ENCODE results near the gene EXOC3.

EXOC3 gene

GRCh38 chr5:430214-430925 lies 12.6 kb upstream of the EXOC3 start:
- no peak for DNase-seq (ENCODE audit: low spot score)
- ChIA-PET CTCF (interaction anchor here (0.9 to 1.5 kb wide), 5 partner anchors 12 to 117 kb away, joined by 3 to 4 read pairs (median 3); partner anchors contain the start of gene AHRR), POLR2A (ENCODE audit: low non-redundant PET) (no interaction called here)
- TF ChIP-seq, protein P1, sequence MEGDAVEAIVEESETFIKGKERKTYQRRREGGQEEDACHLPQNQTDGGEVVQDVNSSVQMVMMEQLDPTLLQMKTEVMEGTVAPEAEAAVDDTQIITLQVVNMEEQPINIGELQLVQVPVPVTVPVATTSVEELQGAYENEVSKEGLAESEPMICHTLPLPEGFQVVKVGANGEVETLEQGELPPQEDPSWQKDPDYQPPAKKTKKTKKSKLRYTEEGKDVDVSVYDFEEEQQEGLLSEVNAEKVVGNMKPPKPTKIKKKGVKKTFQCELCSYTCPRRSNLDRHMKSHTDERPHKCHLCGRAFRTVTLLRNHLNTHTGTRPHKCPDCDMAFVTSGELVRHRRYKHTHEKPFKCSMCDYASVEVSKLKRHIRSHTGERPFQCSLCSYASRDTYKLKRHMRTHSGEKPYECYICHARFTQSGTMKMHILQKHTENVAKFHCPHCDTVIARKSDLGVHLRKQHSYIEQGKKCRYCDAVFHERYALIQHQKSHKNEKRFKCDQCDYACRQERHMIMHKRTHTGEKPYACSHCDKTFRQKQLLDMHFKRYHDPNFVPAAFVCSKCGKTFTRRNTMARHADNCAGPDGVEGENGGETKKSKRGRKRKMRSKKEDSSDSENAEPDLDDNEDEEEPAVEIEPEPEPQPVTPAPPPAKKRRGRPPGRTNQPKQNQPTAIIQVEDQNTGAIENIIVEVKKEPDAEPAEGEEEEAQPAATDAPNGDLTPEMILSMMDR (conservative IDR thresholded peaks at IDR 0.05; ENCODE audit: low read depth): no peak
- H3K27ac ChIP-seq: peak overlapping the region; percentile 83

DNA sequence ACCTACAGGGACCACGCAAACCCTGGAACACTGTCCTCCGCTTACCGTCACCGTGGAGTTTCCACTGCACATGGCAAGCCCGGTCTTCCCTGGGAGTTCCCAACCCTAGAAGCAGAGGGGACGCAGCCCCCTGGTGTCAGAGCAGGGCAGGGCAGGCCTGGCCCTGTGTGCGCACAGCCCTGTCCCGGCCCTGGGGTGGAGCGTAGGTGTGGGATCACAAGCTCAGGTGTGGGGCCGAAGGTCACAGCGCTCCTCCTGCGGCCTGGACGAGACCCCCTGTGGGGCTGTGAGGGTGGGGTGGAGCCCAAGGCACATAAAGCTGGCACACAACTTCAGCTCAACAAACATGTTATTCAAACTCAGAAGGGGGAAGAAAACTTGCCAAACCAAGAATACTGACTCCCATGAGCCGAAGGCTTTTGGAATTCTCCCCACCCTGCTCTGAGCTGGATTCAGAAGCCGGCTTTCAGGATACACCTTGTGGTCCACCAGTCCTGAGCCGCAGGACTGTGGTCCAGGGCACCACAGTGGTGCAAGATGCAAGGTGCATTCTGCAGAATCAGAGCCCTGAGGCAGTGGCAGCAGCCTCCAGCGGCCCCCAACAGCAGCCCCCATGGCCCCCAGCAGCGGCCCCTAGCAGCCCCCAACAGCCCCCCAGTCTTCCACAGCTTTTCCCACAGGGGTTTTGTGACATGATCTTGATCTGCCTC lies 11.8 kb upstream of the EXOC3 start:
- TF ChIP-seq, protein P1 (conservative IDR thresholded peaks at IDR 0.05; ENCODE audit: low read depth): peak; percentile 68
- POLR2A ChIA-PET (ENCODE audit: low non-redundant PET): no interaction called here
- CTCF ChIA-PET: interaction anchor here (0.5 to 1.5 kb wide), 8 partner anchors 11 to 400 kb away, joined by 3 to 5 read pairs (median 3); partner anchors contain the start of gene AHRR
- peak overlapping the region; percentile 83 for H3K27ac ChIP-seq
- peak; percentile 59 for DNase-seq (ENCODE audit: low spot score)

DNA sequence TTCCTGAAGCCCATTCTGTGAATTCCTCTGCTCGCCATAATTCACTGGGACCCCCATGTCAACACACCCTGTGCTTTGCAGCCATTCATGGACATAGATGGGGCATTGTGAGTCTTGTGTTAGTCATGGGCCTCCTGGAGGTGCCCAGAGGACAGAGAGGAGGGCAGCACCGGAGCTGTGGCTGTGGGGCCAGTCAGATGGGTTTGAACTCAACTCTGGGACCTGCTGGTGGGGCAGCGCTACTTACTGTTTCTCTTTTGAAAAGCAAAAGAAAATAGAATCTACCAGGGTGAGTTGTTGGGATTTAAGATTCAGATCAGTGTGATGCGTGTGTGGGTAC lies 11.3 kb upstream of the EXOC3 start:
- ChIA-PET POLR2A (ENCODE audit: low non-redundant PET) (no interaction called here), CTCF (interaction anchor here (0.5 to 1.5 kb wide), 8 partner anchors 10 to 401 kb away, joined by 3 to 5 read pairs (median 3); partner anchors contain the start of gene AHRR)

GRCh38 chr5:432201-432927 lies 10.6 kb upstream of the EXOC3 start:
- TF ChIP-seq, protein P1 (conservative IDR thresholded peaks at IDR 0.05; ENCODE audit: low read depth): no peak
- POLR2A ChIA-PET (ENCODE audit: low non-redundant PET): no interaction called here
- DNase-seq (ENCODE audit: low spot score): no peak
- CTCF ChIA-PET: interaction anchor here (1.1 to 1.5 kb wide), 2 partner anchors 18 to 115 kb away, joined by 3 to 4 read pairs; no protein-coding TSS in a partner anchor
- no peak overlapping the region for H3K27ac ChIP-seq

More for the DNA sequence above, 11.3 kb upstream of the EXOC3 start:
- TF ChIP-seq, protein P1 (conservative IDR thresholded peaks at IDR 0.05; ENCODE audit: low read depth): no peak
- H3K27ac ChIP-seq: peak overlapping the region; percentile 83
- no peak for DNase-seq (ENCODE audit: low spot score)

- no peak for DNase-seq (ENCODE audit: low spot score)
- CTCF ChIA-PET: no interaction called here
- TF ChIP-seq, protein P1 (conservative IDR thresholded peaks at IDR 0.05; ENCODE audit: low read depth): no peak
- H3K27ac ChIP-seq: no peak overlapping the region; the same call in 1 of the 2 replicates
- POLR2A ChIA-PET (ENCODE audit: low non-redundant PET): no interaction called here
These were observed 9.8 kb upstream of the EXOC3 start for GRCh38 chr5:432928-433791.
